ENCODE data around the gene DNM1L. TPM values are rescaled to one million over a fixed set of nuclear protein-coding genes. Genes with fewer than 3 reads are reported as not detected.
"Not testable (repeated sequence)": the region's sequence is repeated elsewhere in the genome, so short reads cannot be mapped to it uniquely, and the experiment has no call there.

The DNM1L gene
- total and polyA plus RNA-seq, 8 donors: 12.2 to 27.8 (median 16.4) TPM

DNA sequence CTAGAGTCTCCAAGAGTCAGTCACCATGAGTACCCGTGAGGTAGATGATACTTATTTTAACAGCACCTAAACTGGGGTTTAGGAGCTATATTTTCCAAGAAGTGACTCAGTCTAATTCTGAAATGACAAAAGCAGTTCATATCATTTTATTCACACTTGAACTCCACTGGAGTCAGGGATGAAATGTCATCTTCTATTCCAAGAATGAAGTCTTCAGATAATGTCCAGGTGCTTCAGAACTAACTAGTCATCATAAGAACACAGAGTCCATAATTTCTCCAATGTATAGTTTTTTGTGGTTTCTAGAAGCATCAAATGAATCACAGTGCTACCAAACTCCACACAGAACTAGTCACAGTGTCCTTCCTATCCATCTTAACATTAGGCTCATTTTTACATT is 13.3 kb downstream of the DNM1L start:
- no peaks in the 10 kb centered on the region for H3K4me1 ChIP-seq
- no peak overlapping the region for H3K27ac ChIP-seq
- no peak overlapping the region for H3K4me3 ChIP-seq
- no peaks in the 10 kb centered on the region for H3K36me3 ChIP-seq
- no peaks in the 10 kb centered on the region for H3K27me3 ChIP-seq
- TF ChIP-seq, protein P1, sequence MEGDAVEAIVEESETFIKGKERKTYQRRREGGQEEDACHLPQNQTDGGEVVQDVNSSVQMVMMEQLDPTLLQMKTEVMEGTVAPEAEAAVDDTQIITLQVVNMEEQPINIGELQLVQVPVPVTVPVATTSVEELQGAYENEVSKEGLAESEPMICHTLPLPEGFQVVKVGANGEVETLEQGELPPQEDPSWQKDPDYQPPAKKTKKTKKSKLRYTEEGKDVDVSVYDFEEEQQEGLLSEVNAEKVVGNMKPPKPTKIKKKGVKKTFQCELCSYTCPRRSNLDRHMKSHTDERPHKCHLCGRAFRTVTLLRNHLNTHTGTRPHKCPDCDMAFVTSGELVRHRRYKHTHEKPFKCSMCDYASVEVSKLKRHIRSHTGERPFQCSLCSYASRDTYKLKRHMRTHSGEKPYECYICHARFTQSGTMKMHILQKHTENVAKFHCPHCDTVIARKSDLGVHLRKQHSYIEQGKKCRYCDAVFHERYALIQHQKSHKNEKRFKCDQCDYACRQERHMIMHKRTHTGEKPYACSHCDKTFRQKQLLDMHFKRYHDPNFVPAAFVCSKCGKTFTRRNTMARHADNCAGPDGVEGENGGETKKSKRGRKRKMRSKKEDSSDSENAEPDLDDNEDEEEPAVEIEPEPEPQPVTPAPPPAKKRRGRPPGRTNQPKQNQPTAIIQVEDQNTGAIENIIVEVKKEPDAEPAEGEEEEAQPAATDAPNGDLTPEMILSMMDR (IDR thresholded peaks at IDR 0.05): no peak
- intact Hi-C loops (cut with DNase I): no loop called here
- ATAC-seq (no peak), FAIRE-seq (no peak), DNase-seq (no peak)
- H3K9me3 ChIP-seq: no peaks in the 10 kb centered on the region
- WGBS, 2 donors: 95 to 97% methylated on average over 1 of the region's 1 CpG

DNA sequence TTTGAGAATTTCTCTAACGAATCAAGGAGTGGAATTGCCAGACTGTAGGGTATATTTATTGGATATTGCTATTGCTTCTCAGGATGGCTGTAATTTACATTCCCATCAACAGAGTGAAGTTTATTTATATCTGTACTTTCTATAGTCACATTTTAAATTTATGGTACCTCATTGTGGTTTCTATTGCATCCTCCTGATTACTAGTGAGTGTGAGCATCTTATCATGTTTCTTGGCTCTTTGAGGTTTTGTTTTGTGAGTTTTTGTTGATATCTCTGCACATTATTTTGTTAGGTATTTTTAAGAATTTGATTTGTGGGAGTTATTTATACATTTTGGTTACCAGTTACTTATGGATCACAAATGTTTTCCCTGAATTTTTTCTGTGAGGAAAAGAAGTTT is 13.9 kb downstream of the DNM1L start:
- intact Hi-C loops (cut with DNase I): no loop called here
- FAIRE-seq (no peak), DNase-seq (no peak), ATAC-seq (no peak)
- no peaks in the 10 kb centered on the region for H3K9me3 ChIP-seq
- no peak overlapping the region for H3K27ac ChIP-seq
- TF ChIP-seq, protein P1 (IDR thresholded peaks at IDR 0.05): no peak
- no peak overlapping the region for H3K4me3 ChIP-seq
- WGBS, 2 donors: 87 to 88% methylated on average over 1 of the region's 1 CpG
- H3K4me1 ChIP-seq: no peaks in the 10 kb centered on the region
- no peaks in the 10 kb centered on the region for H3K27me3 ChIP-seq
- no peaks in the 10 kb centered on the region for H3K36me3 ChIP-seq

DNA sequence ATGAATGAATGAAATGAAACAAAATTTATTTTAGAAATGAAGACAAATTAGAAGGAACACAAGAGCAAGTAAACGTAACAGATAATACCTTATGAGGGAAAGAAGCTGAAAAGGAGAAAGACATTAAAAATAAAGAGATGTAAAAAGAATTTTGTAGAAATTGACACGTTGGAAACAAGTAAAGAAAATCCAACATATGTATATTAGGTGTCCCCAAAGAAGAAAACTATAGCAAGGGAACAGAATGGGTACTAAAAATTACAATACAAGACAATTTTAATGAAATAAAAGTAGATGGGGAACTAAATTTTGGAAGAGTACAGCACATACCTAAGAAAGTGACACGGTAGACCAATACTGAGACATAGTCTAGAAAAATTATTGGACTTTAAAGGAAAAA is 16.7 kb downstream of the DNM1L start:
- DNase-seq: no peak
- FAIRE-seq: no peak

DNA sequence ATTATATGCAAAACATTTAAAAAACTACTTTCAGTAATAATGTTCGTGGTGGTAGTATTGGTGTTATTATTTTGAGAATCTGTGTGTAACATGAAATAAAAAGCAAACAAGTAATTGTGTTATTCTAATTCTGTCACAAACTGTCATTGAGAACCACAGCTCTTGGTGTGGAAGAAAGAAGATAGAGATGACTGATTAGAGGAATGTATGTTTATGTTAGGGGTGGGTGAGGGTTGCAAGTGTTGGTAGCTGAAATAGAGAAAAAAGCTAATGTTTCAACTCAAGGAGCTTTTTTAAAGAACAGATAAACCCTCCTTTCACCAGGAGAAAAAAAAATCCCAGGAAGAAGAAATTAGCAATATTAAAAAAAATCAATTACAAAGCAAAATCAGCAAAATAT is 18.3 kb downstream of the DNM1L start:
- no peaks in the 10 kb centered on the region for H3K9me3 ChIP-seq
- H3K4me3 ChIP-seq: no peak overlapping the region
- TF ChIP-seq, protein P1 (IDR thresholded peaks at IDR 0.05): no peak
- FAIRE-seq (no peak), ATAC-seq (no peak), DNase-seq (no peak)
- intact Hi-C loops (cut with DNase I): no loop called here
- WGBS, 2 donors: 76 to 97% methylated on average over 1 of the region's 1 CpG
- no peaks in the 10 kb centered on the region for H3K4me1 ChIP-seq
- H3K36me3 ChIP-seq: no peaks in the 10 kb centered on the region
- H3K27me3 ChIP-seq: no peaks in the 10 kb centered on the region
- no peak overlapping the region for H3K27ac ChIP-seq

More for the DNA sequence above, 16.7 kb downstream of the DNM1L start:
- Histone ChIP-seq H3K9me3 (no peaks in the 10 kb centered on the region), H3K36me3 (no peaks in the 10 kb centered on the region), H3K4me1 (no peaks in the 10 kb centered on the region), H3K4me3 (no peak overlapping the region), H3K27me3 (no peaks in the 10 kb centered on the region), H3K27ac (no peak overlapping the region)
- intact Hi-C loops (cut with DNase I): no loop called here
- TF ChIP-seq, protein P1 (IDR thresholded peaks at IDR 0.05): no peak
- no peak for ATAC-seq
- WGBS, 2 donors: 97 to 100% methylated on average over 3 of the region's 3 CpGs

DNA sequence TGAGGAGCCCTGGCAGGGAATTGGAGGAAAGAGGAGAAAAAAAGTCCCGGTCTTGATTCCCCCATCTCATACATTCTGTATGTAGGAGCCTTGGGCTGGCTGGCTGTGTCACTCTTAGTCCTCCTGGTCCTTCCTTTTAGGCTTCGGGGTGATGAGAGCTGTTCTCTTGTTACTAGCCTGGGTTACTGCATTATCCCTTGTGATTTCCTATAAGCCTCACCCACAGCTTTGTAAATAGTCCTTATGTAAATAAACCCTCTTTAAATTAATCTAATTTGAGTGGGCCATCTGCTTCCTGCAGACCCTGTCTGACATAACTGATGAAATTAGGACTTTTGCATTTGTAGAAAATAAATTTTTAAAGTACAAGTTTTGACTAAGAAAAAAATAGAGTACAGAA is 19.2 kb downstream of the DNM1L start:
- H3K9me3 ChIP-seq: no peaks in the 10 kb centered on the region
- H3K4me3 ChIP-seq: no peak overlapping the region
- no peaks in the 10 kb centered on the region for H3K36me3 ChIP-seq
- 42 to 84% methylated on average over 2 of the region's 2 CpGs for WGBS, 2 donors
- TF ChIP-seq, protein P1 (IDR thresholded peaks at IDR 0.05): no peak
- no peaks in the 10 kb centered on the region for H3K27me3 ChIP-seq
- H3K27ac ChIP-seq: no peak overlapping the region
- H3K4me1 ChIP-seq: no peaks in the 10 kb centered on the region
- no peak for DNase-seq
- intact Hi-C loops (cut with DNase I): no loop called here
- no peak for ATAC-seq
- no peak for FAIRE-seq

DNA sequence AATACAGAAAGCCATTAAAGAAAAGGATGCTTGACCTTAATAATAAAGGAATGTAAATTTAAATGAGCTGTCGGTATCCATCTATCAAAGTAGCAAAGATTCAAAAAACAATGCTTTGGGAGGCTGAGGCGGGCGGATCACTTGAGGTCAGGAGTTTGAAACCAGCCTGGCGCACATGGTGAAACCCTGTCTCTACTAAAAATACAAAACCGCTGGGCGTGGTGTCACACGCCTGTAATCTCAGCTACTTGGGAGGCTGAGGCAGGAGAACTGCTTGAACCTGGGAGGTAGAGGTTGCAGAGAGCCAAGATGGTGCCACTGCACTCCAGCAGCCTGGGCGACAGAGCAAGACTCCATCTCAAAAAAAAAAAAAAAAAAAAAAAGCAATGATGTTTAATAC is 20.3 kb downstream of the DNM1L start:
- H3K4me1 ChIP-seq; H3K36me3 ChIP-seq; DNase-seq; H3K27ac ChIP-seq; H3K9me3 ChIP-seq; ATAC-seq; H3K27me3 ChIP-seq; intact Hi-C loops (cut with DNase I); H3K4me3 ChIP-seq; FAIRE-seq: not testable (repeated sequence)
- WGBS, 2 donors: 97% methylated on average over 8 of the region's 8 CpGs

All from pancreas (tissue), 10 donors.